ENCODE data around the gene LRRC4C. TPM values are rescaled to one million over a fixed set of nuclear protein-coding genes. Genes with fewer than 3 reads are reported as not detected.

LRRC4C gene
- total RNA-seq, 1 donor from 2014 or later, result 2.1 TPM

DNA sequence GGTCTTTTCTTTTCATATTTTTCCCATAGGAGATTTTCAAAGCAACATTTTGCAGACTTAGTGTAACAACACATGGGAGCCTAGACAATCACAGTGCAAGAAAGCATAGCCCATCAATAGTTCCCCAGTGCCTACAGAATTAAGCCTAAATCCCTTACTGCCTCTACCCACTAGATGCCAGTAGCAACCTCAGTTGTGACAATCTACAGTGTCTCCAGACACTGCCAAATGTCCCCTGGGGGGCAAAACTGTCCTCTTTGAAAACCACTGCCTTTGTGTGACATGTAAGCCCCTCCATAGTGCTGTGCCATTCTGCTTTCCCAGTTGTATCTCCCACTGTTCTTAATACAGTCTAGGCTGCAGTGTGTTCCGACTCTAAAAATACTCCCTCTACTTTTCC lies 1329.0 kb downstream of the LRRC4C start:
- H3K4me3 ChIP-seq (ENCODE audit: low read length in 3 of 3), result no peak overlapping the region
- H3K36me3 ChIP-seq (ENCODE audit: control insufficient read depth in 3 of 3, insufficient read depth in 3 of 3, low read length in 3 of 3), result no peaks in the 10 kb centered on the region
- no peaks in the 10 kb centered on the region for H3K4me1 ChIP-seq (ENCODE audit: control insufficient read depth in 3 of 3, insufficient read depth in 3 of 3, low read length in 3 of 3)
- no peaks in the 10 kb centered on the region for H3K27me3 ChIP-seq (ENCODE audit: control insufficient read depth in 3 of 3, insufficient read depth in 3 of 3, low read length in 3 of 3)
- no peak overlapping the region for H3K9ac ChIP-seq (ENCODE audit: low read depth in 1 of 3, low read length in 3 of 3)
- no peaks in the 10 kb centered on the region for H3K9me3 ChIP-seq (ENCODE audit: control insufficient read depth in 3 of 3, low read length in 3 of 3)
- H3K27ac ChIP-seq (ENCODE audit: low read depth, low read length), result no peak overlapping the region

DNA sequence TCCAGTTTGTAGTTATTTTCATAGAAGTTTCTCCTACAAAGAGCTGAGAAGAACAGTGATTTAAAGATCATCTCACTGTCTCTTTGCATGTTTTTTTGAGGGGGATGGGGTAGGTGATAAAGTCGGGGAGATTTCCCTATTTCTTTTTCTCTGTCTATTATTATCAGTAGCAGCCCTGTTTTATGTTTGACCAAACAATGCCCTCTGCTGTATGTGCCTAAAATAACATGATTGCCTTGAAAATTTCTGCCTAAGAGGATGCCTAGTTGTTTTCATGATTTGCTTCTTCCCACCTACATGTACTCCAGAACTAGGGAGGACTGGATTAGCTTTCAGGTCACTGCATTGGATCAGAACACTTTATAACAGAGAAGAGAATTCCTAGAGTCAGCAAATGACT lies 1330.2 kb downstream of the LRRC4C start:
- no peak overlapping the region for H3K4me3 ChIP-seq (ENCODE audit: low read length in 3 of 3)
- no peaks in the 10 kb centered on the region for H3K4me1 ChIP-seq (ENCODE audit: control insufficient read depth in 3 of 3, insufficient read depth in 3 of 3, low read length in 3 of 3)
- H3K9me3 ChIP-seq (ENCODE audit: control insufficient read depth in 3 of 3, low read length in 3 of 3), result no peaks in the 10 kb centered on the region
- no peak overlapping the region for H3K9ac ChIP-seq (ENCODE audit: low read depth in 1 of 3, low read length in 3 of 3)
- H3K36me3 ChIP-seq (ENCODE audit: control insufficient read depth in 3 of 3, insufficient read depth in 3 of 3, low read length in 3 of 3), result no peaks in the 10 kb centered on the region
- no peak overlapping the region for H3K27ac ChIP-seq (ENCODE audit: low read depth, low read length)
- no peaks in the 10 kb centered on the region for H3K27me3 ChIP-seq (ENCODE audit: control insufficient read depth in 3 of 3, insufficient read depth in 3 of 3, low read length in 3 of 3)

DNA sequence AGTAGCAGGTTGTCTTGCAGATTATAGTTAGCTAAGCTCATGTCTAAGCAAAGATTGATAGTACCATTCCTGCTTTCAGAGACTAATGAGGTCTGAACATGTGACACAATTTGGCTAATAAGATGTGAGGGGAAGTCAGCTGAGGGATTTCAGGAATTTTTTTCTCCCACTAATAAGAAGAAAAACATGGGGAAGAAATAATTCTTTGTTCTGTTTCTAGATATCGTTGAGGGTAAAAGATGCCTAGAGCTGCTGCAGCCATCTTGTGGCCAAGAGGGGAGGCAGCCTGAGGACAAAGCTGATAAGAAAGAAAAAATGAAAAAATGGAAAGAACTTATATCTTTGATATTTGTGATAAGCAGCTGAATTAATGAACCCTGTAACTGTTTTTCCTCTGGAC lies 1334.4 kb downstream of the LRRC4C start:
- Histone ChIP-seq H3K9ac (ENCODE audit: low read depth in 1 of 3, low read length in 3 of 3) (no peak overlapping the region), H3K27me3 (ENCODE audit: control insufficient read depth in 3 of 3, insufficient read depth in 3 of 3, low read length in 3 of 3) (no peaks in the 10 kb centered on the region), H3K4me1 (ENCODE audit: control insufficient read depth in 3 of 3, insufficient read depth in 3 of 3, low read length in 3 of 3) (no peaks in the 10 kb centered on the region), H3K4me3 (ENCODE audit: low read length in 3 of 3) (no peak overlapping the region), H3K27ac (ENCODE audit: low read depth, low read length) (no peak overlapping the region), H3K36me3 (ENCODE audit: control insufficient read depth in 3 of 3, insufficient read depth in 3 of 3, low read length in 3 of 3) (no peaks in the 10 kb centered on the region), H3K9me3 (ENCODE audit: control insufficient read depth in 3 of 3, low read length in 3 of 3) (no peaks in the 10 kb centered on the region)

DNA sequence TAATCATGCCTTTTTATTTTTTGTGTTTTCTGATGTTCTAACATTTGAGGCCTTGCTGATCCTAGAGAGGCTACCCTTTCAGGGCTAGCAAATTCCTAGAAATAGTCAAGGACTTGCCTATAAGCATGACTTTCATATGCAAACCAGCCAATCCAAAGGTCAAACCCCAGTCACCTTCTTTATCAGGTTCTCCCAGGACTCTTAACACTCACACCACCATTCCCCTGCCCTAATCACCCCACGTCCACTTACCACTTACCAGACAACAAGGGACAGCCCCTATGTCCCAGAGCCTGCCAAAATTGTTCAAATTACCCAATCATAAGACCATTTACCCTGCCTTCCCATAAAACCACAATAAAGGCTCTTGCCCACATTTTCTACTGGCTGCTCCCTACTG lies 1339.8 kb downstream of the LRRC4C start:
- H3K36me3 ChIP-seq (ENCODE audit: control insufficient read depth in 3 of 3, insufficient read depth in 3 of 3, low read length in 3 of 3), result no peaks in the 10 kb centered on the region

DNA sequence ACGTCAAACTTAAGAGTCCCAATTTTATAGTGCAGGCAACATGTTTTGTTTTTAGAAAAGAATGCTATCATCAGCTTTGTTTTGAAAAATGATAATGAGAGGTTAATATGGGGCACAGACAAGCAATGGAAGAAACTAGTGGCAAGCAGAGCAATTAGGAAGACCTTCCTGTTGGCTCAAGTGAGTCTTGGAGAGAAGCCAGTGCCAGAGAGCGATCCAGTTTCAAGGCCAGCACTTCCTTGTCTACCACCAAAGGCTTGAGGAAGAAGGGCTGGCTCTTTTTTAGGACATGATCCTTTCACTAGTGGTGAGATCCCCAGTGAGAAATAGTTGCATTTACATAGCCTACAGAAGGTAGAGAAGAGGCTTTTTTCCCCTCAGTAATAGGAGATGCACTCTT lies 1340.7 kb downstream of the LRRC4C start:
- Histone ChIP-seq H3K36me3 (ENCODE audit: control insufficient read depth in 3 of 3, insufficient read depth in 3 of 3, low read length in 3 of 3) (no peaks in the 10 kb centered on the region), H3K27ac (ENCODE audit: low read depth, low read length) (no peak overlapping the region), H3K4me3 (ENCODE audit: low read length in 3 of 3) (no peak overlapping the region), H3K9me3 (ENCODE audit: control insufficient read depth in 3 of 3, low read length in 3 of 3) (peaks cover 0 to 6% (median 0%) of the 10 kb centered on the region in 3 donors), H3K4me1 (ENCODE audit: control insufficient read depth in 3 of 3, insufficient read depth in 3 of 3, low read length in 3 of 3) (no peaks in the 10 kb centered on the region), H3K27me3 (ENCODE audit: control insufficient read depth in 3 of 3, insufficient read depth in 3 of 3, low read length in 3 of 3) (no peaks in the 10 kb centered on the region), H3K9ac (ENCODE audit: low read depth in 1 of 3, low read length in 3 of 3) (no peak overlapping the region)

More for the DNA sequence above, 1339.8 kb downstream of the LRRC4C start:
- Histone ChIP-seq H3K27me3 (ENCODE audit: control insufficient read depth in 3 of 3, insufficient read depth in 3 of 3, low read length in 3 of 3) (no peaks in the 10 kb centered on the region), H3K4me1 (ENCODE audit: control insufficient read depth in 3 of 3, insufficient read depth in 3 of 3, low read length in 3 of 3) (no peaks in the 10 kb centered on the region), H3K4me3 (ENCODE audit: low read length in 3 of 3) (no peak overlapping the region), H3K27ac (ENCODE audit: low read depth, low read length) (no peak overlapping the region), H3K9ac (ENCODE audit: low read depth in 1 of 3, low read length in 3 of 3) (no peak overlapping the region), H3K9me3 (ENCODE audit: control insufficient read depth in 3 of 3, low read length in 3 of 3) (peaks cover 0 to 6% (median 0%) of the 10 kb centered on the region in 3 donors)

DNA sequence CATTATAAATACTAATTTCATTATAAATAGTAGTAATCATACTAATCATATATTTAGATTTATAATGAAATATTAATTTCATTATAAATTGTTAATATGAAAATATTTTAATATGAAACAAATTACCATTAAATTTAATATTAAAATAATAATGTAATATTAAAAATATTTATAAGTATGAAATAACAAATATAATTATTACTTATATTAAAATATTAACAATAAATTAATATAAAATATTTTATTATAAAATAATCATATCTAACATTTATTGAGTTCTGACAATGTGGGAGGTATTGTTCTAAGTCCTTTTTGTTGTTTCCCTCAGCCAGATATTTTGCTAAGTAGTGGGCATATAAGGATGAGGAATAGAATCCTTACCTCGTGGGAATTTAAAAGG lies 1341.4 kb downstream of the LRRC4C start:
- H3K4me3 ChIP-seq (ENCODE audit: low read length in 3 of 3), result no peak overlapping the region

DNA sequence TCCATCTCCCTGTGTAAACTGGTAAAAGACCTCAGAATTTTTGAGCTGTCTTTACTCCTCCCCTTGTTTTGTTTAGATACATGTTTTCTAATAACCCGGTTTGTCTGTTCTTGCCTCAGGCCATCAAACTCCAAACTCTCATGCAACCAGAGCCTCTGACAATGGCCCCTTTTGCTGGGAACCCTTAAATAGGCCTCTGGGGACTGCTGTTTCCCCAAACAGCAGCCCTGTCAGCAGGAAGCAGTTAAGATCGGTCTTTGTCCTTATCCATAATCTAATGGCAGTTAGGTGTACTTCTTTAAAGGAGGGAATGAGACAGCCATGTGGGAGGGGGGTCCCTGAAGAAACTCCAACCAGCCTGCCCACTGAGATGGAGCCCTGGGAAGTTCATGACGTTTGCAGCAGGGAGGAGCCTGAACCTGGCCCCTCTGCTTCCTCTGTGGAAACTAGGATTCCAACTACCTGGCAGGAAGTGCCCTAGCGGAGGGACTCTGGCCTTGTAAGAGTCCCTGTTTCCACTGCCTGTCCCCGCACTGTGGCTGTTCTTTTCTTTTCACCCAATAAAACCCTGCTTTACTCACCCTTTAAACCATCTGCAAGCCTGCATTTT lies 1354.4 kb downstream of the LRRC4C start:
- H3K9ac ChIP-seq (ENCODE audit: low read depth in 1 of 3, low read length in 3 of 3), result no peak overlapping the region
- H3K27ac ChIP-seq (ENCODE audit: low read depth, low read length), result no peak overlapping the region
- H3K4me3 ChIP-seq (ENCODE audit: low read length in 3 of 3), result no peak overlapping the region
- H3K27me3 ChIP-seq (ENCODE audit: control insufficient read depth in 3 of 3, insufficient read depth in 3 of 3, low read length in 3 of 3), result no peaks in the 10 kb centered on the region
- H3K9me3 ChIP-seq (ENCODE audit: control insufficient read depth in 3 of 3, low read length in 3 of 3), result peaks cover 0 to 2% (median 0%) of the 10 kb centered on the region in 3 donors
- H3K36me3 ChIP-seq (ENCODE audit: control insufficient read depth in 3 of 3, insufficient read depth in 3 of 3, low read length in 3 of 3), result no peaks in the 10 kb centered on the region
- H3K4me1 ChIP-seq (ENCODE audit: control insufficient read depth in 3 of 3, insufficient read depth in 3 of 3, low read length in 3 of 3), result no peaks in the 10 kb centered on the region

More for the DNA sequence above, 1341.4 kb downstream of the LRRC4C start:
- H3K4me1 ChIP-seq (ENCODE audit: control insufficient read depth in 3 of 3, insufficient read depth in 3 of 3, low read length in 3 of 3), result no peaks in the 10 kb centered on the region
- peaks cover 0 to 6% (median 0%) of the 10 kb centered on the region in 3 donors for H3K9me3 ChIP-seq (ENCODE audit: control insufficient read depth in 3 of 3, low read length in 3 of 3)
- no peak overlapping the region for H3K9ac ChIP-seq (ENCODE audit: low read depth in 1 of 3, low read length in 3 of 3)
- H3K27ac ChIP-seq (ENCODE audit: low read depth, low read length), result no peak overlapping the region
- H3K27me3 ChIP-seq (ENCODE audit: control insufficient read depth in 3 of 3, insufficient read depth in 3 of 3, low read length in 3 of 3), result no peaks in the 10 kb centered on the region
- H3K36me3 ChIP-seq (ENCODE audit: control insufficient read depth in 3 of 3, insufficient read depth in 3 of 3, low read length in 3 of 3), result no peaks in the 10 kb centered on the region

DNA sequence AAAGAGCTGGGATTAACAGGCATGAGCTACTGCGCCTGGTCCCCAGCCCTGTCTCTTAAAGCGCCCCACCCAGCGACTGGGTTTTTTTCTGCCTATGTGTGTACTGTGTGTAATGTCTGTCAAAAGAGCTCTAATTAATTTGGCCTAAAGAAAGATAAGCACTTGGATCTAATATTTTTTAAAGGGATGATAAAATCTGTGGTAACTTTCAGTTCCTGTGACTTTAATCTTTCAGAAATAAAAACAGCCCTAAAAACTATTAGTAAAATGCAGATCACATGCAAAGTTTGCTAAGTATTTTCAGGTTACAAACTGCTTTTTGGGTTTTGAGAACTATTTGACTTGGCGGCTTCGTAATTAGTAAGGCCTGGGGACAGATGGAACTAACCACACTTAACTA lies 1358.7 kb downstream of the LRRC4C start:
- H3K27me3 ChIP-seq (ENCODE audit: control insufficient read depth in 3 of 3, insufficient read depth in 3 of 3, low read length in 3 of 3), result no peaks in the 10 kb centered on the region
- H3K9ac ChIP-seq (ENCODE audit: low read depth in 1 of 3, low read length in 3 of 3), result no peak overlapping the region
- H3K4me1 ChIP-seq (ENCODE audit: control insufficient read depth in 3 of 3, insufficient read depth in 3 of 3, low read length in 3 of 3), result no peaks in the 10 kb centered on the region
- peaks cover 0 to 2% (median 0%) of the 10 kb centered on the region in 3 donors for H3K9me3 ChIP-seq (ENCODE audit: control insufficient read depth in 3 of 3, low read length in 3 of 3)
- no peak overlapping the region for H3K4me3 ChIP-seq (ENCODE audit: low read length in 3 of 3)
- no peaks in the 10 kb centered on the region for H3K36me3 ChIP-seq (ENCODE audit: control insufficient read depth in 3 of 3, insufficient read depth in 3 of 3, low read length in 3 of 3)
- no peak overlapping the region for H3K27ac ChIP-seq (ENCODE audit: low read depth, low read length)

DNA sequence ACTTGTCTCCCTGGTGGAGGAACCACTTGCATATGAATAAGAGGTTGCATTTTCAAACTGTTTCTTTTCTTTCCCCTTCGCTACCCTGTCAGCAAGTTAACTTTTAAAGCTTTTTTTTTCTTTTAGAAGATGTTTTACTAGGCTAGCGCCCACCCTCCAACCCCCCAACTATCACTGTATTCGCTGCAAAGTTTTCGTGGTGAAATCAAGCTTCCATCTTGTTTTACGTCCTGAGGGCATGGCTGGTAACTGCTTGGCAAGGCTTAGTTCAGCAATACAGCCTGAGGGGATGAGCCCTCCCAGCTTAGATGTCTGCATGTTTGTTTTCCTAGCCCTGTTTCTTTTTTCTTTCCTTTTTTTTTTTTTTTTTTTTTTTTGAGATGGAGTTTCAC lies 1359.3 kb downstream of the LRRC4C start:
- no peak overlapping the region for H3K9ac ChIP-seq (ENCODE audit: low read depth in 1 of 3, low read length in 3 of 3)
- H3K9me3 ChIP-seq (ENCODE audit: control insufficient read depth in 3 of 3, low read length in 3 of 3), result peaks cover 0 to 2% (median 0%) of the 10 kb centered on the region in 3 donors
- no peaks in the 10 kb centered on the region for H3K36me3 ChIP-seq (ENCODE audit: control insufficient read depth in 3 of 3, insufficient read depth in 3 of 3, low read length in 3 of 3)
- H3K27ac ChIP-seq (ENCODE audit: low read depth, low read length), result no peak overlapping the region
- H3K4me3 ChIP-seq (ENCODE audit: low read length in 3 of 3), result no peak overlapping the region
- H3K27me3 ChIP-seq (ENCODE audit: control insufficient read depth in 3 of 3, insufficient read depth in 3 of 3, low read length in 3 of 3), result no peaks in the 10 kb centered on the region
- no peaks in the 10 kb centered on the region for H3K4me1 ChIP-seq (ENCODE audit: control insufficient read depth in 3 of 3, insufficient read depth in 3 of 3, low read length in 3 of 3)

DNA sequence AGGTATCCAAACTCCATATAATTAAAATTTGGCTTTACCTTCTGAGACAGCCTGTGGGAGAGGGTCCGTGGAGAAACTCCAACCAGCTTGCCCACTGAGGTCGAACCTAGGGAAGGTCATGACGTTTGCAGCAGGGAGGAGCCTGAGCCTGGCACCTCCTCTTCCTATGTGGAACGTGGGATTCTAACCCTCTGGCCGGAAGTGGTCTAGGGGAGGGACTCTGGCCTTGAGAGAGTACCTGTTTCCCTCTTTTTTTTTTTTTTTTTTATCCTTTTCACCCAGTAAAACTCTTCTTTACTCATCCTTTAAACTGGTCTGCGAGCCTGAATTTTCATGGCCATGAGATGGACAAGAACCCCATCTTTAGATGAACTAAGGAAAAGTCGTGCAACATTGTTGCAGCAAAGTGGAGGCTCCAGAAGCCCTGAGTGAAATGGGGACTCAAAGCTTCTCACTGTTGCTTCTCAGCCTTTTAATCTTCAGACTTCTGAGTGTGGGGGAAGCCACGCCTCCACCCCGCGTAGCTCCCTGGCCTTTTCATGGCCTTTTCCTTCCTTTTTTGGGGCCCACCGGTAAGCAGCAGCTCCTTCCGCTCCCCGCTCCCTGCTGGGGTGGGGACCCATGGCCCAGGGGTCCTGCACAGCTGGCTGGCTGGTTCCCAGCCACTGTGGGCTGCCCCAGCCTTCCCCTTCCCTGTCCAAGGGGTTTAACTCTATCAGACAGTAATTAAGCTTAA lies 1359.9 kb downstream of the LRRC4C start:
- H3K4me1 ChIP-seq (ENCODE audit: control insufficient read depth in 3 of 3, insufficient read depth in 3 of 3, low read length in 3 of 3), result no peaks in the 10 kb centered on the region
- no peak overlapping the region for H3K9ac ChIP-seq (ENCODE audit: low read depth in 1 of 3, low read length in 3 of 3)
- no peak overlapping the region for H3K4me3 ChIP-seq (ENCODE audit: low read length in 3 of 3)
- no peaks in the 10 kb centered on the region for H3K27me3 ChIP-seq (ENCODE audit: control insufficient read depth in 3 of 3, insufficient read depth in 3 of 3, low read length in 3 of 3)
- H3K9me3 ChIP-seq (ENCODE audit: control insufficient read depth in 3 of 3, low read length in 3 of 3), result peaks cover 0 to 2% (median 0%) of the 10 kb centered on the region in 3 donors
- no peak overlapping the region for H3K27ac ChIP-seq (ENCODE audit: low read depth, low read length)
- no peaks in the 10 kb centered on the region for H3K36me3 ChIP-seq (ENCODE audit: control insufficient read depth in 3 of 3, insufficient read depth in 3 of 3, low read length in 3 of 3)
